NCI-H69 (cell line): ENCODE results near the gene CLIP1.

Experiments
- DNase-seq: peaks from one replicate; lab custom pipeline; 2025; lab: John Stamatoyannopoulos, UW

Gene CLIP1

GRCh38 chr12:122356192-122356635, 66.3 kb downstream of the CLIP1 start:
- DNase-seq, result peak; percentile 72

- peak; percentile 39 for DNase-seq
Measured at GRCh38 chr12:122355706-122356105, 66.8 kb downstream of the CLIP1 start.

DNA sequence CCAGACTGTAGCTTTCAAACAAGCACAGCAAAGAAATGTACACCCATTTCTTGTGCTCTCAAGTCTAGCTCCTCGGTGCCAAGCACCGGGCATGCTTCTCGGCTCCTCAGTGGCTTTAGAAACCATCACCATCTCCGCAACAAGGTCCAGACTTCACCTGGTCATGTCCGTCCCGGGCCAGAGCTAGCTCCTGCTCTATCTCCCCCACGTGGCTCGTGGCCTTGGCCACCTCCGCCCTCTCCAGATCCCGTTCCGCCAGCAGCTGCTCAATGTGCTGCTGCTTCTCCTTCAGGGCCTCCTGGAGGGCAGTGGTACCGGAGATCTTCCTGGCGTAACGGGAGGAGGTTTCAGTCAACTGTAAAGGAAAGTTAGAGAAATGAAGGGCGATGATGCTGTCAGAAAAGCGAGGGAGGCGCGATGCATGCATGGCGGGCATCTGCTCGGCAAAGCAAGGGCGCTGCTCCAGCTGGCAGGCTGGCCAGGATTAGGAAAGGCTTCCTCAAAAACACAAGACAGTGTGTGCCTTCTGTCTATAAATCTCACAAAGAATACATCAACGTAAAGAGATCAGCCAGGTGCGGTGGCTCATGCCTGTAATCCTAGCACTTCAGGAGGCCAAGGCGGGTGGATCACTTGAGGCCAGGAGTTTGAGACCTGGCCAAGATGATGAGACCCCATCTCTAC, 67.4 kb downstream of the CLIP1 start:
- DNase-seq, result no peak

DNA sequence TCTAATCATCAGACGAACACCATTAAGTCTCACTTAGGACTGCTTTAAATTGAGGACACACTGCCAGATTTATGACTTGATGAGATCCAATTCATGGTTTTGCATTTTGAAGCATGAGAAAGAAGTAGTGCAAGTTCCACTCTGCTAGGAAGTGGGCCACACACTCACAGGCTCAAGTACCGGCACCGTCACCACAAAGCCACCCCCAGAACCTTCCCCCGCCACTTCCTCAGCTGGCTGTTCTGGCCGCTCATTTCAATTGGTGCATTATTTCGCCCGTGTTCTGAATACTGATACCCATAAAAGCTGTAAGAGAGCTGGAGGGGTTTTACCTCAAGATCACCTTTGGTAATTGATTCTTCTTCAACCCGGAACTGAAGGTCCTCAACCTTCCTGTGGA, 70.1 kb downstream of the CLIP1 start:
- DNase-seq, result no peak

DNA sequence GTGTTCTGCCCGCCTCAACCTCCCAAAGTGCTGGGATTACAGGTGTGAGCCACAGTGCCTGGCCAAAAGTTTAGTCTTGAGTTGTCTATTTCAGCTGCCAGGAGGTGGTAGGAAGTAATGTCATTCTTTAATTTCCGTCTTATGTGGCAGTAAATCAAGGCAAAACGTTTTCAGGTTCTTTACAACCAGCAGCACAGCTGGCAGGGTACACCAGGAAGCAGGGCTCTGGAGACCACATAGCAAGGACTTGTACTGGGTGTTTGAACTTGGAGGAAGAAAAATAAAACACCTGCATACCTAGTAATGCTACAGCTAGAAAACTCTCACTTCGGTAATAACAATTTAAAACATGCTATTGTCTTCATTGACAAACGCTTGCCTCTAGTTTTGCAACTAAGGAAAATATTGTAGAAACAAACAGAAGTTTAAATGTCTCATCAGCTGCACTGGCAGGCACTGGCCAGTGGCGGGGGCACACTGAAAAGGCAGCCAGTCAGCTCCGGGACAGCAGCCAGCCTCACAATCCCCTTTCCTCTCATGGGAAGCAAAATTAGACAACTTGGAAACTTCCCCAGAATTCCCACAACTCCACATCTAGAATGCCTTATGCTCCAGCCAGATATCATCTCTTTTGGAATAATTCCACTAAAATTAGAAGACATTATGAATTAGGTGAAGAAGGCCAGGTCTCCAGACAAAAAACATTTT, 72.2 kb downstream of the CLIP1 start:
- no peak for DNase-seq

DNA sequence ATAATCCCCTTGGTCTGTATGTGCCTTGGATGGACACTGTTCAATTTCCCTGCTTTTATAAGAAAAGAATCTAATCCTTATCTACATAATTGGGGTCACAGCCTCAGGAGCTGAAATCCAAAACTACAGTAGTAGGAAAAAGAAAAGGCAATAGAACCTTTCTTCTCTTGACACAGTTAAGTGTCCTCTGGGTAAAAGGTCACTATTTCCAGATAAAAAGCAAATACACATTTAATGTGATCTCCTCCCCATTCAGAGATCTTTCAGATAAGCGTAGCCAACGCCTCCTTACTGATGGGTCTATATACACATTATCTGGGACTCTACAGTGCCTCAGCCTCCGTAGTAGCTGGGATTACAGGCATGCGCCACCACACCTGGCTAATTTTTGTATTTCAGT, 73.4 kb downstream of the CLIP1 start:
- DNase-seq, result no peak

- DNase-seq, result no peak
Measured at GRCh38 chr12:122348505-122348904, 74.0 kb downstream of the CLIP1 start.

- no peak for DNase-seq
Measured at GRCh38 chr12:122346054-122346453, 76.4 kb downstream of the CLIP1 start.

GRCh38 chr12:122345042-122345441, 77.4 kb downstream of the CLIP1 start:
- DNase-seq, result no peak

DNA sequence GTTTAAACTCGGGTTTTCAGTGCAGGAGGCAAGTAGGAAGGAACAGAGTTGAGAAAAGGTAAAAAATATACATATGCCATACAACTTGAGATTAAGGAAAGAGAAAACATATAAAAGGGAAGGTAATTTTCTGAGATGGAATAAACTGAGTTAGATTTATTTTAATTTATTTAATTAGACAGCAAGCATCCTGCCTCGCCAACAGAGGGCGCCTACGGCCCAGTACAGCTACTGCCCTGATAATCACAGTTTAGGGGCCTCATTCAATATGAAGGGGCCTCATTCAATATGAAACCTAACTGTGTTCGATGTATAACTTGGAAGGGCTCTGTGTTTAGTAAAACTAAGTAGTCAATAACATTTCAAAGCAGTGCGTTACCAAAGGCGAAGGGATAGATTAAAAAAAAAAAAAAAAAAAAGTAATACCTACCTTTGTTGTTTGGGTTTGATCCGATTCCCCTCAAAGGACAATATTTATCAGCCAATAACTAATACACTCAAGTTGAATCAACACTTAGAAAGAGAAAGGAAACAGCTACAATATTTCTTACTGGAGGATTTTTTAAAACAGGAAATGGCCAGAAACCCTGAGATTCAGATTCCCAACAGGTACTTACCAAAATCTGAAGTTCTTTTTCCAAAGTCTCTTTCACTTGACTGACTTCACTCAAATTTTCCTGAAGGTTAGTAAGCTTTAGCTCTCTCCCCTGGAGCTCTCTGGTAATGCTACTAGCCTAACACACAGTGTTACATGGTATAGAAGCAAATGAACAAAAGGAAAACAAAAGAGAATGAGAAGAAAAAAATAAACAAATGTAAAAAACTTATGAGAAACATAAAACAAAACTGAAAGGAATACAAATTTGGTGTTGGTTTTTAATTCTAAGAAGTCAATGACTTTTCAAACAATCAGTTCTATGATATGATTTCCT, 86.2 kb downstream of the CLIP1 start:
- DNase-seq, result peak; percentile 45

DNA sequence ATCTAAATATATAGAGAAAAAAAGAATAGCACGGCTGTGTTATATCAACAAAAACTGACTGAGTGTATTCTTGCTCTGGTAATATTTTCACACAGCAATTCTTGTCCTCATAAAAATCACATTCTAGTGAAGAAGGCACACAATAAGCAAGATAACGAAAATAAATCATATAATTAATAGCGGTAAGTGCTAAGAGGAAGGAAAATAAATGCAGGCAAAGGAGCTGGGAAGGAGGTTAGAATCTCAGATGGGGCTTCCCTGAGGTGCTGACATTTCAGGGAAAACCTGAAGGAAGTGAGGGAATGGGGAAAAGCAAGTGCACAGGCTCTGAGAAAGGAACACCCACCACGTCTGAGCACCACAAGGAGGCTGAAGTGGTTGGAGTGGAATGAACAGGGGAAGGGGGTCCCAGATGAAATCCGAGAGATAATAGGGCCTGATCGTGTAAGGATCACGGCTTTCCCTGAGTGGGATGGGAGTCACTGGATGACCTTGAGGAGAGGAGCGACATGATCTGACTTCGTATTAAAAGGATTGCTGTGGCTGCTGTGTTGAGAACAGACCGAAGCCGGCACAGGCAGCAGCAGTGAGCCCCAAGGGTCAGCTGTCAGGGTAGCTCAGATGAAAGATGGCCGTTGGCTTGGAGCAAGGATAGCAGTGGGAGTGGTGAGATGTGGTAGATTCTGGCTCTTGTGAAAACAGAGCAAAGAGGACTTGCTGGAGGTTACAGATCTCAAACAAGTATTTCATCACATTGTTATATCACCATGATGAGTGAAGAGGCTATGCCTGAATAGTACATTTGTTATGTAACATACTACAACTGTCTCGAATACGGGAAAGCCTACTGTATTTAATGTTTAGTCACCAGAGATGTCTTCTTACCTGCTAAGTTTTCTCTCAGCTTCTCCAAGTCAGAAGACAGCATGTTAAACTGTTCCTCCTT, 89.1 kb downstream of the CLIP1 start:
- no peak for DNase-seq

DNA sequence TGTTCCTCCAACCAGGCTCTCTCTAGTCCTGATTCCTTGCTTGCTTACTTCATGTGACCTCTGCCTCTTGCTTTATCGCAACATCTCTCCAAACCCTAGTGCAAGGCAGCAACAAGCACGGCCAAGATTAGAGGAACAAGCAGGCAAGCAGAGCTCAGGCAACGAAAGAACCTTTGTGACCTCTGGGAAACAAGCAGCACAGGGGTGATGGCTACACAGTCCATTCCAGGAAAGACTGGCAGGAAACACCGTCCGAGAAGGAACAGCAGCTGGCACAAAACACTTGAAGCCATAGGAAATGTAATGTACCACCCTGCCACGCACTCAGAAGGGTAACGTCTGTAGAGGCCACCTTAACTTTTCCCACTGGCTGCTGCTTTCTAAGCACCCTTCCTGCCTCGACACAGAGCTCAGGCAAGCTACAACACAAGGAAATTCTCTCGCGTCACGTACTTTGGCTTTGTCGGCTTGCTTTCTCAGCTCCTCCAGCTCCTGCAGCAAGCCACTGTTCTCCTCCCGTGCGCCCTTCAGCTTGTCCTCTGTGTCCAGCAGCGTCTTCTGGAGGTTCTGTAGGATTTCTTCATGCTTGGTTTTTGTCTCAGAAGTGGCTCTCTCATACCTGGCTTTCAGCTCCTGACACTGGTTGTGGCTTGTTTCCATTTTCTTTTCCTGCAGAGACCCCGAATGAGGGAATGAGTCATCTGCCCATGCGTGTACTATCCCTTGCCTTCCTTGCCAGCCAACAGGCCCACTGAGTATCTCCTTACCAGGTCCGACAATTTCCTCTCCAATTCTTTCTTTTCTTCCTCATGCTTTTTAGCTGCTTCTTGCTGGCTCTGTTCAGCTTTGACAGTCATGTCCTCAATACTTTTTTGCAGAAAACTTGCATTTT, 94.7 kb downstream of the CLIP1 start:
- no peak for DNase-seq

- no peak for DNase-seq
Measured at GRCh38 chr12:122327014-122327413, 95.5 kb downstream of the CLIP1 start.

GRCh38 chr12:122326586-122326985, 95.9 kb downstream of the CLIP1 start:
- DNase-seq, result no peak

GRCh38 chr12:122323311-122324019, 99.0 kb downstream of the CLIP1 start:
- no peak for DNase-seq

GRCh38 chr12:122322501-122322900, 100.0 kb downstream of the CLIP1 start:
- DNase-seq, result no peak

GRCh38 chr12:122318607-122319605, 103.6 kb downstream of the CLIP1 start:
- no peak for DNase-seq

DNA sequence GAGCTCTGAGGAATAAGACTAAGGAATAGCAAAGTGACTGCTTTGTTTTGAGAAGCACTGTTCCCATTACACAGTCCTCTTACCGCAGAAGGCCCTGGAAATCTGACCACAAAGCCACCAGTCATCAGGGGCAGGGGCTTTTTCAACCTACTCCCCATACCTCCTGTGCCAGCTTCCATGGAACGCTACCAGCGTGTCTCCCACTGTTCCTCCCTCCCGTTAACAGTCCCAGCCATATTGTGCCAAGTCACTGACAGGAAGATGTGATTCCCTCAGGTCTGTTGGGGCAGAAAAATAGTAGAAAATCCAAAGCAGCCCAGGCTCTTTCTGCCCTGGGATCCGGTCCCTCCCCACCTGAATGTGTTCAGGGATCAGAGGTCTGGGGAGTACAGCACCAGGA, 109.5 kb downstream of the CLIP1 start:
- no peak for DNase-seq

- no peak for DNase-seq
Measured at GRCh38 chr12:122311696-122312095, 110.8 kb downstream of the CLIP1 start.
